ENCODE data around the gene SH3PXD2A. TPM values are rescaled to one million over a fixed set of nuclear protein-coding genes. Genes with fewer than 3 reads are reported as not detected.
A peak's percentile ranks its signal among the peaks of the same experiment; 100 is the strongest.
"Not testable (repeated sequence)": the region's sequence is repeated elsewhere in the genome, so short reads cannot be mapped to it uniquely, and the experiment has no call there.

SH3PXD2A gene
- total and polyA plus RNA-seq, 3 donors from 2014 or later = 10.8 to 12.1 (median 12.0) TPM

GRCh38 chr10:103637927-103638557, 217.3 kb downstream of the SH3PXD2A start:
- H3K27me3 ChIP-seq = no peaks in the 10 kb centered on the region
- H3K4me3 ChIP-seq = no peak overlapping the region
- H3K4me1 ChIP-seq = peaks cover 34% of the 10 kb centered on the region
- TF ChIP-seq CTCF (IDR thresholded peaks at IDR 0.05) = no peak
- no peak for TF ChIP-seq POLR2A (IDR thresholded peaks at IDR 0.05)
- no peaks in the 10 kb centered on the region for H3K9me3 ChIP-seq
- H3K27ac ChIP-seq = peak overlapping the region; percentile 44 to 72
- intact Hi-C loops (cut with DNase I; ENCODE audit: low total_unique reads) = no loop called here
- peak; percentile 83 for DNase-seq
- no peaks in the 10 kb centered on the region for H3K36me3 ChIP-seq (ENCODE audit: low read depth, missing control alignments)
- WGBS, 2 donors = 33 to 37% methylated on average over 7 to 19 of the region's 19 CpGs

GRCh38 chr10:103637011-103637410, 218.4 kb downstream of the SH3PXD2A start:
- no peaks in the 10 kb centered on the region for H3K36me3 ChIP-seq (ENCODE audit: low read depth, missing control alignments)
- H3K27ac ChIP-seq = no peak overlapping the region
- H3K4me1 ChIP-seq = peaks cover 34% of the 10 kb centered on the region
- intact Hi-C loops (cut with DNase I; ENCODE audit: low total_unique reads) = no loop called here
- H3K27me3 ChIP-seq = no peaks in the 10 kb centered on the region
- no peak for TF ChIP-seq CTCF (IDR thresholded peaks at IDR 0.05)
- H3K9me3 ChIP-seq = no peaks in the 10 kb centered on the region
- WGBS, 2 donors = 37% methylated on average over 10 of the region's 10 CpGs; no CpG with 5 or more reads in 1 of the 2 donors
- DNase-seq = no peak
- no peak overlapping the region for H3K4me3 ChIP-seq

GRCh38 chr10:103636492-103636891, 218.9 kb downstream of the SH3PXD2A start:
- Histone ChIP-seq H3K27me3 (no peaks in the 10 kb centered on the region), H3K9me3 (no peaks in the 10 kb centered on the region), H3K36me3 (ENCODE audit: low read depth, missing control alignments) (no peaks in the 10 kb centered on the region), H3K4me1 (peaks cover 34% of the 10 kb centered on the region), H3K4me3 (no peak overlapping the region), H3K27ac (no peak overlapping the region)
- no peak for DNase-seq
- intact Hi-C loops (cut with DNase I; ENCODE audit: low total_unique reads) = no loop called here
- 70 to 78% methylated on average over 4 to 5 of the region's 5 CpGs for whole genome bisulfite sequencing, 2 donors
- TF ChIP-seq POLR2A (IDR thresholded peaks at IDR 0.05) = no peak
- no peak for TF ChIP-seq CTCF (IDR thresholded peaks at IDR 0.05)

- Histone ChIP-seq H3K4me3 (no peak overlapping the region), H3K27me3 (no peaks in the 10 kb centered on the region), H3K9me3 (no peaks in the 10 kb centered on the region), H3K36me3 (ENCODE audit: low read depth, missing control alignments) (no peaks in the 10 kb centered on the region), H3K27ac (no peak overlapping the region), H3K4me1 (peaks cover 31% of the 10 kb centered on the region)
- no peak for DNase-seq
- TF ChIP-seq CTCF (IDR thresholded peaks at IDR 0.05) (no peak), POLR2A (IDR thresholded peaks at IDR 0.05) (no peak)
- intact Hi-C loops (cut with DNase I; ENCODE audit: low total_unique reads) = no loop called here
- 41 to 69% methylated on average over 2 to 5 of the region's 5 CpGs for WGBS, 2 donors
These were observed 219.8 kb downstream of the SH3PXD2A start for GRCh38 chr10:103635580-103635979.

GRCh38 chr10:103633846-103634245, 221.5 kb downstream of the SH3PXD2A start:
- no peaks in the 10 kb centered on the region for H3K36me3 ChIP-seq (ENCODE audit: low read depth, missing control alignments)
- H3K27ac ChIP-seq = no peak overlapping the region
- TF ChIP-seq POLR2A (IDR thresholded peaks at IDR 0.05) = no peak
- TF ChIP-seq CTCF (IDR thresholded peaks at IDR 0.05) = no peak
- H3K9me3 ChIP-seq = no peaks in the 10 kb centered on the region
- no peak overlapping the region for H3K4me3 ChIP-seq
- H3K27me3 ChIP-seq = no peaks in the 10 kb centered on the region
- H3K4me1 ChIP-seq = peaks cover 28% of the 10 kb centered on the region
- intact Hi-C loops (cut with DNase I; ENCODE audit: low total_unique reads) = no loop called here
- no peak for DNase-seq
- 88 to 90% methylated on average over 7 of the region's 7 CpGs for WGBS, 2 donors

- H3K9me3 ChIP-seq; H3K4me3 ChIP-seq; H3K27ac ChIP-seq; DNase-seq; intact Hi-C loops (cut with DNase I; ENCODE audit: low total_unique reads); H3K36me3 ChIP-seq (ENCODE audit: low read depth, missing control alignments); H3K27me3 ChIP-seq: not testable (repeated sequence)
- peaks cover 18% of the 10 kb centered on the region for H3K4me1 ChIP-seq
- WGBS, 2 donors = 86 to 89% methylated on average over 6 of the region's 6 CpGs
These were observed 222.5 kb downstream of the SH3PXD2A start for GRCh38 chr10:103632871-103633270.
